H1 (cell line): ENCODE measurements around the gene NETO1. TPM values are rescaled to one million over a fixed set of nuclear protein-coding genes. Genes with fewer than 3 reads are reported as not detected.

ENCODE experiments used
- CTCF ChIA-PET: fragments of 300-600 bp; sonication (Branson Sonifier 250); formaldehyde crosslinking; loops from one replicate; lab custom pipeline; 2021; ENCODE audit not compliant: partially characterized antibody; lab: Charles Lee
- POLR2A ChIA-PET: fragments of 300-600 bp; sonication (Branson Sonifier 250); formaldehyde crosslinking; loops from one replicate; lab custom pipeline; 2021; ENCODE audit warnings: inconsistent platforms; ENCODE audit not compliant: partially characterized antibody; lab: Charles Lee
- DNase-seq, 2 experiments: peaks; one replicate each; pipeline versions ENCODE4 v3.0.0 to v3.0.0-alpha.2; 2010 to 2022; ENCODE audit warnings: low spot score in 2 of 2, low read depth in 1 of 2, mixed read lengths in 1 of 2
- FAIRE-seq: peaks from 2 replicates; lab custom pipeline; 2011; peaks lifted over from hg19 to GRCh38; lab: Jason Lieb, UNC
- H2AFZ ChIP-seq: 2 replicates; pipeline ENCODE4 v1.8.1; 2012; ENCODE audit warnings: low read length, inconsistent platforms
- H2AK5ac ChIP-seq: 2 replicates; pipeline ENCODE4 v1.6.1; 2013; ENCODE audit warnings: low read depth, low read length
- H2BK120ac ChIP-seq: replicated peaks from 2 replicates; pipeline ENCODE3; 2013; ENCODE audit warnings: low read depth, low read length, inconsistent platforms
- H2BK12ac ChIP-seq: 2 replicates; pipeline ENCODE4 v1.6.1; 2013; ENCODE audit warnings: low read depth, low read length
- H2BK15ac ChIP-seq: 2 replicates; pipeline ENCODE4 v1.6.1; 2013; ENCODE audit warnings: low read length
- H2BK20ac ChIP-seq: 2 replicates; pipeline ENCODE4 v1.6.1; 2013; ENCODE audit warnings: low read length
- H2BK5ac ChIP-seq: 2 replicates; pipeline ENCODE4 v1.6.1; 2013; ENCODE audit warnings: low read depth, low read length
- H3K14ac ChIP-seq: 2 replicates; pipeline ENCODE4 v1.6.1; 2013; ENCODE audit warnings: inconsistent platforms; ENCODE audit not compliant: insufficient read length
- H3K18ac ChIP-seq: 2 replicates; pipeline ENCODE4 v1.6.1; 2013; ENCODE audit warnings: low read length; ENCODE audit errors: extremely low read depth
- H3K23ac ChIP-seq: 2 replicates; pipeline ENCODE4 v1.6.1; 2013; ENCODE audit warnings: inconsistent platforms; ENCODE audit not compliant: insufficient read length
- H3K23me2 ChIP-seq: 2 replicates; pipeline ENCODE4 v1.6.1; 2013; ENCODE audit warnings: low read depth, low read length
- H3K27ac ChIP-seq: 2 replicates; pipeline ENCODE4 v1.6.1; 2011; ENCODE audit warnings: low read depth, low read length, inconsistent platforms
- H3K27me3 ChIP-seq, 4 experiments: replicated peaks in 1 of 4; 1 replicate in 1 of 4; 2 replicates in 3 of 4; pipeline versions ENCODE4 v1.6.1 to v1.8.1; 2011 to 2013; ENCODE audit warnings: low read length in 3 of 4, mild to moderate bottlenecking in 3 of 4, inconsistent platforms in 2 of 4, mixed read lengths in 2 of 4, moderate library complexity in 1 of 4; ENCODE audit not compliant: control insufficient read depth in 3 of 4, insufficient read depth in 3 of 4; ENCODE audit errors: extremely low read depth in 1 of 4
- H3K36me3 ChIP-seq, 4 experiments: 2 replicates each; pipeline versions ENCODE4 v1.6.1 to v1.8.1; 2011 to 2013; ENCODE audit warnings: mild to moderate bottlenecking in 4 of 4, low read length in 3 of 4, moderate library complexity in 2 of 4, control low read depth in 1 of 4, inconsistent platforms in 1 of 4; ENCODE audit not compliant: insufficient read depth in 4 of 4, control insufficient read depth in 2 of 4
- H3K4ac ChIP-seq: replicated peaks from 2 replicates; pipeline ENCODE3; 2013; ENCODE audit warnings: low read length, low read depth, mixed read lengths, inconsistent platforms; ENCODE audit not compliant: insufficient read length
- H3K4me1 ChIP-seq, 4 experiments: replicated peaks in 1 of 4; 1 replicate in 1 of 4; 2 replicates in 3 of 4; pipeline versions ENCODE4 v1.6.1 to v1.8.1; 2011 to 2013; ENCODE audit warnings: low read length in 3 of 4, inconsistent platforms in 2 of 4, mixed read lengths in 1 of 4; ENCODE audit not compliant: insufficient read depth in 4 of 4, control insufficient read depth in 3 of 4
- H3K4me2 ChIP-seq, 2 experiments: 2 replicates each; pipeline versions ENCODE4 v1.6.1 to v1.8.1; 2011 to 2013; ENCODE audit warnings: low read depth in 2 of 2, low read length in 2 of 2, control low read depth in 1 of 2, inconsistent platforms in 1 of 2, mild to moderate bottlenecking in 1 of 2; ENCODE audit not compliant: insufficient read depth in 1 of 2
- H3K4me3 ChIP-seq, 4 experiments: fragments of 200-600, 300-600 bp in 1 of 4; sonication (generic), shearing (Covaris generic), sonication (Bioruptor Twin) in 1 of 4; 2 replicates each; pipeline versions ENCODE4 v1.5.1 to v1.8.1; 2011 to 2016; ENCODE audit warnings: low read length in 4 of 4, low read depth in 3 of 4, control low read depth in 2 of 4, inconsistent platforms in 2 of 4, mild to moderate bottlenecking in 2 of 4, mixed read lengths in 1 of 4, moderate library complexity in 1 of 4; ENCODE audit not compliant: insufficient read depth in 2 of 4; ENCODE audit errors: extremely low read depth in 1 of 4
- H3K56ac ChIP-seq: replicated peaks from 2 replicates; pipeline ENCODE3; 2013; ENCODE audit warnings: low read depth, mild to moderate bottlenecking, mixed read lengths, low read length, inconsistent platforms; ENCODE audit not compliant: insufficient read length
- H3K79me1 ChIP-seq: 2 replicates; pipeline ENCODE4 v1.6.1; 2013; ENCODE audit warnings: low read depth, low read length, control low read depth
- H3K79me2 ChIP-seq, 2 experiments: 2 replicates each; pipeline versions ENCODE4 v1.6.1 to v1.8.1; 2012 to 2013; ENCODE audit warnings: low read length in 2 of 2, mild to moderate bottlenecking in 2 of 2, inconsistent platforms in 1 of 2; ENCODE audit not compliant: insufficient read depth in 2 of 2, control insufficient read depth in 1 of 2
- H3K9ac ChIP-seq, 4 experiments: replicated peaks in 1 of 4; 1 replicate in 1 of 4; 2 replicates in 3 of 4; pipeline versions ENCODE4 v1.6.1 to v1.8.1; 2011 to 2013; ENCODE audit warnings: low read depth in 3 of 4, low read length in 3 of 4, control low read depth in 2 of 4, mild to moderate bottlenecking in 2 of 4, moderate library complexity in 2 of 4, inconsistent platforms in 1 of 4; ENCODE audit errors: extremely low read depth in 1 of 4
- H3K9me3 ChIP-seq, 2 experiments: 2 replicates each; pipeline versions ENCODE4 v1.6.1 to v1.8.1; 2012 to 2013; ENCODE audit warnings: mild to moderate bottlenecking in 2 of 2, moderate library complexity in 2 of 2, control low read depth in 1 of 2, inconsistent platforms in 1 of 2, low read depth in 1 of 2, low read length in 1 of 2, mixed read lengths in 1 of 2; ENCODE audit not compliant: insufficient read depth in 2 of 2
- H4K20me1 ChIP-seq, 2 experiments: replicated peaks in 1 of 2; 2 replicates each; pipeline versions ENCODE3 to v1.8.1; 2011 to 2013; ENCODE audit warnings: inconsistent platforms in 2 of 2, low read length in 2 of 2, mild to moderate bottlenecking in 1 of 2; ENCODE audit not compliant: insufficient read depth in 2 of 2, control insufficient read depth in 1 of 2
- H4K5ac ChIP-seq: 2 replicates; pipeline ENCODE4 v1.6.1; 2013; ENCODE audit warnings: low read length, low read depth, mixed read lengths, inconsistent platforms; ENCODE audit not compliant: insufficient read length
- H4K8ac ChIP-seq: 2 replicates; pipeline ENCODE4 v1.8.0; 2013; ENCODE audit warnings: mild to moderate bottlenecking, moderate library complexity, low read length, inconsistent platforms; ENCODE audit not compliant: insufficient read depth; ENCODE audit errors: extremely low read depth
- H4K91ac ChIP-seq: replicated peaks from 2 replicates; pipeline ENCODE3; 2013; ENCODE audit warnings: low read length, mixed read lengths, inconsistent platforms; ENCODE audit not compliant: insufficient read length
- EZH2 ChIP-seq: fragments of 200-600 bp; sonication (generic); IDR thresholded peaks from 2 replicates; pipeline ENCODE4 v1.7.1; 2012; ENCODE audit warnings: low read depth, mild to moderate bottlenecking, moderate library complexity, low read length, inconsistent platforms; ENCODE audit not compliant: severe bottlenecking
- GABPA ChIP-seq: IDR thresholded peaks from 2 replicates; pipeline ENCODE4 v1.6.1; 2011; ENCODE audit warnings: mild to moderate bottlenecking, low read length, moderate library complexity, borderline replicate concordance; ENCODE audit not compliant: insufficient read depth
- JUND ChIP-seq: IDR thresholded peaks from 2 replicates; pipeline ENCODE4 v1.6.1; 2011; ENCODE audit warnings: mild to moderate bottlenecking, improper control_type of control experiment, low read length
- MAFK ChIP-seq: IDR thresholded peaks from 2 replicates; pipeline ENCODE4 v1.6.1; 2012; ENCODE audit warnings: low read depth, mild to moderate bottlenecking, improper control_type of control experiment, low read length
- RNF2 ChIP-seq: fragments of 200-900, 300-1000 bp; sonication (generic); IDR thresholded peaks from 2 replicates; pipeline ENCODE4 v1.7.1; 2016; ENCODE audit warnings: borderline replicate concordance, low read depth, mild to moderate bottlenecking, antibody characterized with exemption, low read length; ENCODE audit not compliant: poor library complexity, severe bottlenecking; ENCODE audit errors: missing control alignments
- SUZ12 ChIP-seq: fragments of 200-600 bp; sonication (generic); IDR thresholded peaks from 2 replicates; pipeline ENCODE4 v1.6.1; 2012; ENCODE audit warnings: mild to moderate bottlenecking, inconsistent platforms, low read length, moderate library complexity, mixed read lengths
- TBP ChIP-seq: IDR thresholded peaks from 2 replicates; pipeline ENCODE4 v1.6.1; 2011; ENCODE audit warnings: low read depth, low read length, improper control_type of control experiment
- TCF12 ChIP-seq: IDR thresholded peaks from 2 replicates; pipeline ENCODE4 v1.6.1; 2011; ENCODE audit warnings: low read depth, mild to moderate bottlenecking, low read length
- ZNF274 ChIP-seq: IDR thresholded peaks from 2 replicates; pipeline ENCODE4 v1.7.0; 2012; ENCODE audit warnings: low read length, borderline replicate concordance; ENCODE audit errors: extremely low read depth
- WGBS, 2 experiments: shearing (Covaris generic) in 1 of 2; methylation state at CpG; one replicate each; pipeline versions ENCODE4 v1.1.6 to v1.1.7; 2013 to 2015; ENCODE audit warnings: low lambda C conversion rate in 2 of 2, mixed read lengths in 2 of 2, inconsistent platforms in 1 of 2, low coverage in 1 of 2, missing lambda C conversion rate in 1 of 2; ENCODE audit not compliant: insufficient replicate concordance in 2 of 2, insufficient coverage in 1 of 2, insufficient read length in 1 of 2; ENCODE audit errors: extremely low coverage in 1 of 2, missing lambda C conversion rate in 1 of 2; 5-methylcytosine and 5-hydroxymethylcytosine counted together
- polyA plus RNA-seq, 7 experiments: library from polyadenylated mRNA; depleted of rRNA in 3 of 7; stranded (reverse) in 5 of 7; unstranded in 2 of 7; fragments of >200 nt in 5 of 7; fragments of 200-250 nt in 2 of 7; gene quantifications; 1 replicate in 5 of 7; 2 replicates in 1 of 7; 4 replicates in 1 of 7; pipeline versions ENCODE4 v1.2.1 to v1.2.3, GENCODE V29; 2011 to 2013; ENCODE audit warnings: missing spikeins in 2 of 7, mixed read lengths in 2 of 7
- total RNA-seq: library from RNA; stranded (reverse); fragmentation: NEBNext Ultra II Directional; extraction: Animal tissue kit (Norgen Biotek cat#: 25700); gene quantifications from 2 replicates; pipeline ENCODE4 v1.2.1, GENCODE V29; 2021
- TF ChIP-seq, protein P1 (sequence below): IDR thresholded peaks from 2 replicates; pipeline ENCODE4 v1.6.1; 2012; ENCODE audit warnings: low read length, inconsistent platforms

The NETO1 gene
- total and polyA plus RNA-seq, 2 of the 8 experiments (the other 6 are each of a cell fraction or from before 2014, with no cell fraction given), result 3.0 to 19.3 TPM

GRCh38 chr18:72783530-72783929 is 84.3 kb downstream of the NETO1 start:
- Histone ChIP-seq H2BK12ac (no peak overlapping the region), H2BK15ac (no peak overlapping the region), H4K5ac (no peak overlapping the region), H2BK120ac (no peak overlapping the region), H3K23me2 (no peaks in the 10 kb centered on the region), H3K4ac (no peak overlapping the region), H2BK20ac (no peak overlapping the region), H3K18ac (no peak overlapping the region), H4K91ac (no peak overlapping the region), H2AK5ac (no peak overlapping the region), H3K56ac (no peak overlapping the region), H3K27ac (no peak overlapping the region), H3K9me3 (no peaks in the 10 kb centered on the region), H2BK5ac (no peak overlapping the region), H3K23ac (no peak overlapping the region), H3K9ac (no peak overlapping the region), H3K79me2 (no peaks in the 10 kb centered on the region), H3K36me3 (no peaks in the 10 kb centered on the region; a peak in 1 of 8 replicates), H3K4me1 (no peaks in the 10 kb centered on the region), H3K4me2 (no peak overlapping the region), H3K4me3 (no peak overlapping the region), H3K79me1 (no peaks in the 10 kb centered on the region), H3K27me3 (no peaks in the 10 kb centered on the region), H3K14ac (no peak overlapping the region), H4K8ac (no peak overlapping the region), H4K20me1 (no peaks in the 10 kb centered on the region), H2AFZ (no peak overlapping the region)
- FAIRE-seq, result no peak
- ChIA-PET POLR2A (no interaction called here), CTCF (no interaction called here)
- no peak for DNase-seq
- WGBS, 2 experiments, result 93% methylated on average over 9 of the region's 9 CpGs; no CpG with 5 or more reads in 1 of the 2 experiments
- no peak for TF ChIP-seq TBP
- TF ChIP-seq SUZ12, result no peak
- TF ChIP-seq, protein P1, sequence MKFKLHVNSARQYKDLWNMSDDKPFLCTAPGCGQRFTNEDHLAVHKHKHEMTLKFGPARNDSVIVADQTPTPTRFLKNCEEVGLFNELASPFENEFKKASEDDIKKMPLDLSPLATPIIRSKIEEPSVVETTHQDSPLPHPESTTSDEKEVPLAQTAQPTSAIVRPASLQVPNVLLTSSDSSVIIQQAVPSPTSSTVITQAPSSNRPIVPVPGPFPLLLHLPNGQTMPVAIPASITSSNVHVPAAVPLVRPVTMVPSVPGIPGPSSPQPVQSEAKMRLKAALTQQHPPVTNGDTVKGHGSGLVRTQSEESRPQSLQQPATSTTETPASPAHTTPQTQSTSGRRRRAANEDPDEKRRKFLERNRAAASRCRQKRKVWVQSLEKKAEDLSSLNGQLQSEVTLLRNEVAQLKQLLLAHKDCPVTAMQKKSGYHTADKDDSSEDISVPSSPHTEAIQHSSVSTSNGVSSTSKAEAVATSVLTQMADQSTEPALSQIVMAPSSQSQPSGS, result no peak
- no peak for TF ChIP-seq TCF12
- TF ChIP-seq ZNF274, result no peak
- TF ChIP-seq EZH2, result no peak
- TF ChIP-seq GABPA, result no peak
- TF ChIP-seq JUND, result no peak
- no peak for TF ChIP-seq MAFK
- no peak for TF ChIP-seq RNF2
